Nephron progenitor cell (in vitro differentiated cells): ENCODE measurements around the gene LYSMD2.

Source experiments
- DNase-seq: peaks from one replicate; pipeline ENCODE4 v3.0.0; 2021
- H3K27ac Mint-ChIP-seq: 2 replicates; pipeline ENCODE4 v1.8.0; 2021; ENCODE audit warnings: mild to moderate bottlenecking, moderate library complexity, mixed read lengths
- H3K27me3 Mint-ChIP-seq: 2 replicates; pipeline ENCODE4 v1.8.0; 2021; ENCODE audit warnings: mild to moderate bottlenecking, low read depth, mixed read lengths; ENCODE audit not compliant: poor library complexity
- H3K36me3 Mint-ChIP-seq: 2 replicates; pipeline ENCODE4 v1.8.0; 2021; ENCODE audit warnings: low read depth, mixed read lengths
- H3K4me1 Mint-ChIP-seq: 2 replicates; pipeline ENCODE4 v1.8.0; 2021; ENCODE audit warnings: mixed read lengths
- H3K4me3 Mint-ChIP-seq: 2 replicates; pipeline ENCODE4 v1.8.0; 2021; ENCODE audit warnings: mild to moderate bottlenecking, moderate library complexity, mixed read lengths
- H3K9me3 Mint-ChIP-seq: 2 replicates; pipeline ENCODE4 v1.8.0; 2021; ENCODE audit warnings: mild to moderate bottlenecking, moderate library complexity, mixed read lengths
- CTCF ChIP-seq: fragments of 200-600 bp; sonication (generic); IDR thresholded peaks from 2 replicates; pipeline ENCODE4 v1.5.0; 2021; ENCODE audit warnings: antibody characterized with exemption

LYSMD2 gene

DNA sequence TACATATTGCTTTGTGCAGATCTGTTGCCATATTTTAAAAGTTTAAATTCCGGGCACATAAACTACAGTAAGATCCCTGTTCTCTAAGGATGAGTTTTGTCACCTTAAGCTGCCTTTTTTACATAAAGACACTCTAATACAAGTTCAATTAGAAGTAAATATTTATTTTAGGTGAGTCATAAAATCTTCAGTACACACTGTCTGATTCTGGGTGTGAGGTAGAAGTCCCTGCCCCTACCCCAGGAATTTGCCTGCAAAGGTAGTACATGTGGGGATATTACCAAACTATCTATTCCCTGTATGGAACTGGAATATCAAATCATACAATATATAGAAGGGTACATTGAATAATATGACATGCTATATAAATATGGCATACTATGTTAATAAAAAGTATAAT, 49.9 kb downstream of the LYSMD2 start:
- TF ChIP-seq CTCF, result no peak
- Mint-ChIP-seq H3K27me3 (peaks cover 43% of the 10 kb centered on the region), H3K4me1 (peaks cover 7% of the 10 kb centered on the region), H3K4me3 (no peak overlapping the region), H3K36me3 (no peaks in the 10 kb centered on the region), H3K27ac (no peak overlapping the region), H3K9me3 (no peaks in the 10 kb centered on the region)
- no peak for DNase-seq

GRCh38 chr15:51681303-51681963, 56.0 kb downstream of the LYSMD2 start, which contains the start of gene SCG3:
TSS of gene SCG3 (plus strand) at chr15:51681503. CDS start at chr15:51681756, 253 bp downstream.
- Mint-ChIP-seq H3K27me3 (peaks cover 52% of the 10 kb centered on the region), H3K4me1 (peaks cover 4% of the 10 kb centered on the region), H3K4me3 (peak within 1 kb of the TSS; percentile 62), H3K9me3 (no peaks in the 10 kb centered on the region), H3K36me3 (no peaks in the 10 kb centered on the region), H3K27ac (no peak within 1 kb of the TSS)
- DNase-seq, result peak; percentile 99
- no peak for TF ChIP-seq CTCF

GRCh38 chr15:51680321-51680720, 57.1 kb downstream of the LYSMD2 start:
- no peaks in the 10 kb centered on the region for H3K36me3 Mint-ChIP-seq
- H3K27me3 Mint-ChIP-seq, result peaks cover 48% of the 10 kb centered on the region
- no peak overlapping the region for H3K4me3 Mint-ChIP-seq

GRCh38 chr15:51678096-51678495, 59.4 kb downstream of the LYSMD2 start:
- no peaks in the 10 kb centered on the region for H3K9me3 Mint-ChIP-seq
- no peak for DNase-seq
- TF ChIP-seq CTCF, result no peak
- H3K4me1 Mint-ChIP-seq, result peaks cover 4% of the 10 kb centered on the region
- no peak overlapping the region for H3K27ac Mint-ChIP-seq
- H3K27me3 Mint-ChIP-seq, result peaks cover 43% of the 10 kb centered on the region
- H3K36me3 Mint-ChIP-seq, result no peaks in the 10 kb centered on the region
- H3K4me3 Mint-ChIP-seq, result no peak overlapping the region

More at GRCh38 chr15:51680321-51680720, 57.1 kb downstream of the LYSMD2 start:
- no peaks in the 10 kb centered on the region for H3K9me3 Mint-ChIP-seq
- no peak for TF ChIP-seq CTCF
- H3K27ac Mint-ChIP-seq, result no peak overlapping the region
- peaks cover 4% of the 10 kb centered on the region for H3K4me1 Mint-ChIP-seq
- no peak for DNase-seq

DNA sequence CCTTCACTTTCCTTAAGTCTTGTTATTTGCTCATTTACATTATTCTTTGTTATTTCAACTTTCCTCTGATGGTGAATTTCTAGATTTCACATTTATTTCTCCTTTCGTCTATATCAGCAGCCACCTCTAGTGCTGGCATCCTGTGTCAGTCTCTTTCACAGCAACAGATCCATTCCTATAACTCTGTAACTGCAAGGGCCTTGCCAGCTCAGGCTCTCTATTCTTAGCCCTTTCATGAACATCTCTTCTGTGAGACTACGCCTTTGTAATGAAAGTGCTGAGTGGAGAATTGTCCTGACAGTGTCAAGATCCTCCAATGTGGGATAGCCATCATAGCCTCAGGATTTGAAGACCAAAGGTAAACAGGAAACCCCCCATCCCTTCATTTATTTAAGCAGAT, 60.0 kb downstream of the LYSMD2 start:
- Mint-ChIP-seq H3K27me3 (peaks cover 40% of the 10 kb centered on the region), H3K9me3 (no peaks in the 10 kb centered on the region), H3K4me1 (peaks cover 10% of the 10 kb centered on the region), H3K4me3 (no peak overlapping the region), H3K36me3 (no peaks in the 10 kb centered on the region), H3K27ac (no peak overlapping the region)
- no peak for DNase-seq
- TF ChIP-seq CTCF, result no peak

DNA sequence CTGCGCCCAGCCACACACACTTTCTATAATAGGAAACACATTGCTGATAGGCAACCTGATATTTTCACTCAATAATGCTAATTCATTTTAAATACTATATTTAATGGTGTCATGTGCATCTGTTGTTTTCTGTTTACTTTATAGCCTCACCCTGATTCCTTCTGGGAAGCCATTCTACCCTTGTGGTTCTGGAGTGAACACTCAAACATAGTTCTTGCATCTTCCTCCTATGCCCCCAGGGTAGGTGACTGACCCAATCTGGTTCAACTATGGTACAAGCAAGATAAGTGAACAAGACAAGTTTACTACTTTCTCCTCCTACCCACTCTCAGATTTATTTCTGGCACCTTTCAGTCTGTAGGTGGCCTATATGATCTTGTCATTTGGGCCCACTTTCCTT, 60.4 kb downstream of the LYSMD2 start:
- no peak overlapping the region for H3K27ac Mint-ChIP-seq
- H3K36me3 Mint-ChIP-seq, result no peaks in the 10 kb centered on the region
- no peak for DNase-seq
- peaks cover 14% of the 10 kb centered on the region for H3K4me1 Mint-ChIP-seq
- peaks cover 39% of the 10 kb centered on the region for H3K27me3 Mint-ChIP-seq
- H3K4me3 Mint-ChIP-seq, result no peak overlapping the region
- TF ChIP-seq CTCF, result no peak
- H3K9me3 Mint-ChIP-seq, result no peaks in the 10 kb centered on the region
